ENCODE data around the gene GHDC.
"Not testable (repeated sequence)": the region's sequence is repeated elsewhere in the genome, so short reads cannot be mapped to it uniquely, and the experiment has no call there.

GHDC gene

GRCh38 chr17:42202696-42203095 lies 8.4 kb upstream of the GHDC start:
- no peak for DNase-seq (ENCODE audit: low spot score)

- DNase-seq (ENCODE audit: low spot score): no peak
Observed at GRCh38 chr17:42202159-42202558, 7.9 kb upstream of the GHDC start.

GRCh38 chr17:42201458-42201772 lies 7.1 kb upstream of the GHDC start:
- no peak for DNase-seq (ENCODE audit: low spot score)

GRCh38 chr17:42200706-42201457 lies 6.6 kb upstream of the GHDC start:
- DNase-seq (ENCODE audit: low spot score): no peak

- DNase-seq (ENCODE audit: low spot score): no peak
Observed at GRCh38 chr17:42199416-42200011, 5.2 kb upstream of the GHDC start.

- DNase-seq (ENCODE audit: low spot score): no peak
Observed at GRCh38 chr17:42198897-42199296, 4.6 kb upstream of the GHDC start.

- DNase-seq (ENCODE audit: low spot score): no peak
Observed at GRCh38 chr17:42197564-42198156, 3.4 kb upstream of the GHDC start.

- DNase-seq (ENCODE audit: low spot score): no peak
Observed at GRCh38 chr17:42193216-42193968, 902 bp downstream of the GHDC start.

GRCh38 chr17:42192189-42193126 lies 1.8 kb downstream of the GHDC start:
- DNase-seq (ENCODE audit: low spot score): no peak

- DNase-seq (ENCODE audit: low spot score): no peak
Observed at GRCh38 chr17:42191275-42191608, 3.1 kb downstream of the GHDC start.

- no peak for DNase-seq (ENCODE audit: low spot score)
Observed at GRCh38 chr17:42190491-42191274, 3.6 kb downstream of the GHDC start.

GRCh38 chr17:42189651-42189965 lies 4.7 kb downstream of the GHDC start:
- no peak for DNase-seq (ENCODE audit: low spot score)

GRCh38 chr17:42188749-42189650 lies 5.3 kb downstream of the GHDC start:
- DNase-seq (ENCODE audit: low spot score): no peak

- no peak for DNase-seq (ENCODE audit: low spot score)
Observed at GRCh38 chr17:42187833-42188232, 6.5 kb downstream of the GHDC start.

- DNase-seq (ENCODE audit: low spot score): not testable (repeated sequence)
Observed at GRCh38 chr17:42186191-42186590, 8.1 kb downstream of the GHDC start.

- DNase-seq (ENCODE audit: low spot score): no peak
Observed at GRCh38 chr17:42185621-42185930, 8.7 kb downstream of the GHDC start.

- DNase-seq (ENCODE audit: low spot score): no peak
Observed at GRCh38 chr17:42184713-42185620, 9.3 kb downstream of the GHDC start, which contains the start of gene HCRT. HCRT (minus strand) TSS chr17:42185452; CDS start chr17:42185365, 87 bp downstream.

GRCh38 chr17:42183741-42184711 lies 10.3 kb downstream of the GHDC start:
- DNase-seq (ENCODE audit: low spot score): peak; percentile 76
